HCT116 (cell line): ENCODE data around the gene EGR4. TPM values are rescaled to one million over a fixed set of nuclear protein-coding genes. Genes with fewer than 3 reads are reported as not detected.

Source experiments
- ATAC-seq: fragments of 200-7000 bp; cut with Tn5 transposase; 2 replicates; pipeline ENCODE4 v1.9.1; 2020; ENCODE audit warnings: mild to moderate bottlenecking, moderate library complexity
- BruUV-seq: library from RNA; stranded (reverse); fragments of 400-500 nt; replicated peaks from 2 replicates; lab custom pipeline; 2021; lab: Mats Ljungman, UMichigan
- CTCF ChIA-PET: fragments of 300-600 bp; sonication (Branson Sonifier 250); formaldehyde crosslinking; loops from one replicate; lab custom pipeline; 2021; ENCODE audit warnings: antibody characterized with exemption; lab: Charles Lee
- POLR2A ChIA-PET: fragments of 300-600, 350-600 bp; sonication (Branson Sonifier 250); formaldehyde crosslinking; loops from one replicate; lab custom pipeline; 2021; ENCODE audit warnings: antibody characterized with exemption; lab: Charles Lee
- RAD21 ChIA-PET, 2 experiments: fragments of 300-600 bp; sonication (Branson Sonifier 250); formaldehyde crosslinking; loops; one replicate each; lab custom pipeline; 2023; ENCODE audit warnings: low total read pairs in 2 of 2; ENCODE audit not compliant: uncharacterized antibody in 2 of 2, unreplicated experiment in 2 of 2, low non-redundant PET in 1 of 2; lab: Charles Lee
- DNase-seq: peaks from one replicate; pipeline ENCODE4 v3.0.0-alpha.2; 2010; ENCODE audit warnings: low read depth, low spot score
- H2AFZ ChIP-seq: fragments of 200-600 bp; shearing (Covaris generic), sonication (generic); 2 replicates; pipeline ENCODE4 v1.6.1; 2017; ENCODE audit warnings: low read depth, mixed run types, mixed read lengths, antibody characterized with exemption, low read length; ENCODE audit not compliant: poor library complexity, severe bottlenecking
- H3K27ac ChIP-seq: 2 replicates; pipeline ENCODE4 v1.5.1; 2012; ENCODE audit warnings: low read depth, low read length
- H3K27me3 ChIP-seq: fragments of 200-600 bp; sonication (generic); 2 replicates; pipeline ENCODE4 v1.6.1; 2016; ENCODE audit warnings: mixed run types, low read length, mixed read lengths; ENCODE audit not compliant: insufficient read depth
- H3K36me3 ChIP-seq, 2 experiments: fragments of 200-500 bp in 1 of 2; fragments of 200-600 bp in 1 of 2; sonication (Bioruptor generic) in 1 of 2; sonication (generic) in 1 of 2; 2 replicates each; pipeline versions ENCODE4 v1.5.1 to v1.6.1; 2014 to 2016; ENCODE audit warnings: low read length in 2 of 2, inconsistent platforms in 1 of 2, mixed read lengths in 1 of 2, mixed run types in 1 of 2; ENCODE audit not compliant: insufficient read depth in 2 of 2, control insufficient read depth in 1 of 2
- H3K4me1 ChIP-seq, 2 experiments: fragments of 200-600 bp in 1 of 2; sonication (generic) in 1 of 2; 2 replicates each; pipeline versions ENCODE4 v1.5.1 to v1.6.1; 2012 to 2017; ENCODE audit warnings: low read length in 2 of 2, inconsistent platforms in 1 of 2, mild to moderate bottlenecking in 1 of 2, mixed read lengths in 1 of 2, mixed run types in 1 of 2, moderate library complexity in 1 of 2; ENCODE audit not compliant: insufficient read depth in 2 of 2, control insufficient read depth in 1 of 2
- H3K4me2 ChIP-seq: fragments of 200-600 bp; sonication (generic); 2 replicates; pipeline ENCODE4 v1.6.1; 2017; ENCODE audit warnings: mixed run types, low read length, mixed read lengths
- H3K4me3 ChIP-seq, 2 experiments: fragments of 200-600 bp in 1 of 2; sonication (generic) in 1 of 2; replicated peaks in 1 of 2; 2 replicates each; pipeline ENCODE4 v1.5.1; 2011 to 2016; ENCODE audit warnings: low read length in 2 of 2, control low read depth in 1 of 2, low read depth in 1 of 2, mild to moderate bottlenecking in 1 of 2, mixed read lengths in 1 of 2, mixed run types in 1 of 2
- H3K79me2 ChIP-seq: fragments of 200-600 bp; sonication (generic); 2 replicates; pipeline ENCODE4 v1.6.1; 2017; ENCODE audit warnings: mild to moderate bottlenecking, mixed run types, low read length, moderate library complexity, mixed read lengths; ENCODE audit not compliant: insufficient read depth
- H3K9ac ChIP-seq: fragments of 200-600 bp; sonication (generic); 2 replicates; pipeline ENCODE4 v1.6.1; 2016; ENCODE audit warnings: low read length, mixed read lengths
- H3K9me2 ChIP-seq: fragments of 200-600 bp; sonication (generic), shearing (Covaris generic); 2 replicates; pipeline ENCODE4 v1.6.1; 2017; ENCODE audit warnings: mixed run types, mild to moderate bottlenecking, moderate library complexity; ENCODE audit not compliant: insufficient read depth
- H3K9me3 ChIP-seq, 2 experiments: fragments of 200-500 bp in 1 of 2; fragments of 200-600 bp in 1 of 2; sonication (Bioruptor generic) in 1 of 2; sonication (generic) in 1 of 2; 2 replicates each; pipeline ENCODE4 v1.6.1; 2014 to 2017; ENCODE audit warnings: low read length in 2 of 2, mixed read lengths in 2 of 2, inconsistent platforms in 1 of 2, low read depth in 1 of 2, mild to moderate bottlenecking in 1 of 2, mixed run types in 1 of 2, moderate library complexity in 1 of 2; ENCODE audit not compliant: control insufficient read depth in 1 of 2, insufficient read depth in 1 of 2
- H4K20me1 ChIP-seq: fragments of 200-600 bp; sonication (generic), shearing (Covaris generic); 2 replicates; pipeline ENCODE4 v1.6.1; 2017; ENCODE audit warnings: mixed run types, mild to moderate bottlenecking, moderate library complexity; ENCODE audit not compliant: insufficient read depth
- CBX3 ChIP-seq: IDR thresholded peaks from 2 replicates; pipeline ENCODE4 v1.6.1; 2012; ENCODE audit warnings: low read depth
- CEBPB ChIP-seq: IDR thresholded peaks from 2 replicates; pipeline ENCODE4 v1.6.1; 2012; ENCODE audit warnings: low read depth
- FOSL1 ChIP-seq: IDR thresholded peaks from 2 replicates; pipeline ENCODE4 v1.6.1; 2012; ENCODE audit warnings: low read depth
- POLR2A ChIP-seq: IDR thresholded peaks from 2 replicates; pipeline ENCODE4 v1.7.0; 2011; ENCODE audit warnings: borderline replicate concordance; ENCODE audit not compliant: insufficient read depth, insufficient read length; ENCODE audit errors: extremely low read depth
- POLR2AphosphoS5 ChIP-seq: IDR thresholded peaks from 2 replicates; pipeline ENCODE4 v1.6.1; 2011; ENCODE audit warnings: mild to moderate bottlenecking, low read depth, low read length, moderate library complexity
- RAD21 ChIP-seq: IDR thresholded peaks from 2 replicates; pipeline ENCODE4 v1.6.1; 2012; ENCODE audit warnings: low read depth, mild to moderate bottlenecking
- SIN3A ChIP-seq: IDR thresholded peaks from 2 replicates; pipeline ENCODE4 v1.6.1; 2012; ENCODE audit warnings: low read depth
- SRF ChIP-seq: IDR thresholded peaks from 2 replicates; pipeline ENCODE4 v1.6.1; 2012; ENCODE audit warnings: low read depth
- TCF7L2 ChIP-seq: IDR thresholded peaks from 2 replicates; pipeline ENCODE4 v1.7.0; 2011; ENCODE audit warnings: borderline replicate concordance, inconsistent platforms; ENCODE audit not compliant: insufficient read depth, insufficient read length; ENCODE audit errors: extremely low read depth
- YY1 ChIP-seq: IDR thresholded peaks from 2 replicates; pipeline ENCODE4 v1.6.1; 2011; ENCODE audit warnings: low read length, low read depth, moderate library complexity, mild to moderate bottlenecking; ENCODE audit not compliant: insufficient replicate concordance; ENCODE audit errors: extremely low read depth
- ZFX ChIP-seq: fragments of 450-650 bp; IDR thresholded peaks from 2 replicates; pipeline ENCODE4 v1.6.1; 2017
- intact Hi-C: fragments of 100-400 bp; cut with micrococcal nuclease; formaldehyde crosslinking; loops from 2 replicates; pipeline ENCODE4 v1.10.0; 2022
- total RNA-seq: library from RNA; stranded (reverse); gene quantifications from one replicate; pipeline ENCODE4 v1.2.1, GENCODE V29; 2021; ENCODE audit not compliant: unreplicated experiment
- TF ChIP-seq, protein P1 (sequence below): IDR thresholded peaks from 2 replicates; pipeline ENCODE4 v1.6.1; 2012
- TF ChIP-seq, protein P2 (sequence below): IDR thresholded peaks from 2 replicates; pipeline ENCODE4 v1.6.1; 2011; ENCODE audit warnings: mild to moderate bottlenecking, low read length, moderate library complexity; ENCODE audit not compliant: insufficient replicate concordance; ENCODE audit errors: extremely low read depth
- TF ChIP-seq, protein P3 (sequence below): IDR thresholded peaks from 2 replicates; pipeline ENCODE4 v1.6.1; 2012
- TF ChIP-seq, protein P4 (sequence below), 3 experiments: fragments of 200-600 bp in 1 of 3; sonication (generic) in 1 of 3; IDR thresholded peaks in 2 of 3; conservative IDR thresholded peaks in 1 of 3; 2 replicates each; pipeline ENCODE4 v1.5.1; 2012 to 2017; ENCODE audit warnings: low read depth in 2 of 3, low read length in 2 of 3, antibody characterized with exemption in 1 of 3, borderline replicate concordance in 1 of 3, control low read depth in 1 of 3, mild to moderate bottlenecking in 1 of 3, mixed read lengths in 1 of 3, mixed run types in 1 of 3, moderate library complexity in 1 of 3; ENCODE audit not compliant: insufficient read depth in 1 of 3

Gene EGR4
- total RNA-seq, 1 experiment from 2014 or later = 0.37 TPM

DNA sequence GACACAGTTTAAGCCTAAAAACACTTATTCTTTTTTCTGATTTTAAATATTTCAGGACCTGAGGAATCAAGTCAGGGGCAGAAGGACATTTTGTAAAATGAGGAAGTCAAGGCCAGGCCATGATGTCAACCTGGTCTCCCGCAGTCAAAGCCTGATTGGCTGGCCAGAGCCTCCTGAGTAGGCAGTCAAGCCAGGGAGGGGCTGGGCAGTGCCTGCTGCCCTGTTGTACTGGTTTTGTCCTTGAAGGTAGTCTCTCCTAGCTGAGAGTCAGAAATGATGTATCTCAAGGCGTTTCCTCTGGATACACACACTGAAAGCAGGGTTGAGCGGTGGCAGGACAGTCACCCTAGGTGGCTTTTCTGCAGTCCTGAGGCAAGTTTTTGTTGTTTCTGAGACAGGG, 39.4 kb downstream of the EGR4 start:
- Histone ChIP-seq H3K79me2 (peaks cover 10% of the 10 kb centered on the region; the same call in 1 of the 2 replicates), H3K4me3 (no peak overlapping the region), H3K27me3 (no peaks in the 10 kb centered on the region), H3K9me3 (no peaks in the 10 kb centered on the region), H3K36me3 (peaks cover 37 to 38% of the 10 kb centered on the region in 2 experiments; a peak in 3 of 4 replicates), H3K27ac (peak overlapping the region; percentile 10; the same call in 1 of the 2 replicates), H2AFZ (no peak overlapping the region), H3K4me1 (no peaks in the 10 kb centered on the region), H3K4me2 (no peak overlapping the region), H3K9me2 (no peaks in the 10 kb centered on the region), H3K9ac (no peak overlapping the region), H4K20me1 (no peaks in the 10 kb centered on the region; the same call in 1 of the 2 replicates)
- DNase-seq (no peak), ATAC-seq (peak; percentile 38)
- intact Hi-C loops = no loop called here
- no TSS peak for BruUV-seq
- ChIA-PET CTCF (no interaction called here), RAD21 (no interaction called here), POLR2A (interaction anchor here (1.2 to 1.3 kb wide), 2 partner anchors 9 kb away, joined by 3 read pairs; no protein-coding TSS in a partner anchor)
- TF ChIP-seq POLR2AphosphoS5 = 0 out of 2 replicates have a peak, but pooled peaks have one; percentile 1
- no peak for TF ChIP-seq POLR2A

DNA sequence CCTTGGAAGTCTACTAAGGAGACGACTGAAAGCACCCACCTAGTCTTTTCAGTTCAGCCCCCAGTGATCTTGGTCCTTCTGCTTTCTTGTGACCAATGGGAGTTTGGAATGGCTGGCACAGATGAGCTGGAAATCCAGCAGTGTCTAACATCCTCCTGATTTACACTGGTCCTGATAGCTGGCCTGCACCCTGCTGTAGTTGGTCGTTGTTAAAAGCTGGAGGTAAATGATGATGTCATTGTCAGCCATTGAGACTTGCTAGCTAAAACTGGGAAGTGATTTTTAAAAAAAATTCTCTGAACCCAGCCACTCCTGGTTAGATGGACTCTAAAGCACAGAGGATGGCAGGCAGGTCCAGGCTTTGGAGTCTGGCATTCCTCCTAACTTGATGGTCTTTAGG, 39.9 kb downstream of the EGR4 start:
- no peak for DNase-seq
- H3K36me3 ChIP-seq = peaks cover 40 to 43% of the 10 kb centered on the region in 2 experiments; a peak in 3 of 4 replicates
- no peak overlapping the region for H3K4me3 ChIP-seq
- RAD21 ChIA-PET = no interaction called here
- H3K9me2 ChIP-seq = no peaks in the 10 kb centered on the region
- intact Hi-C loops = no loop called here
- H3K79me2 ChIP-seq = peaks cover 14% of the 10 kb centered on the region; the same call in 1 of the 2 replicates
- no peak for ATAC-seq
- no peaks in the 10 kb centered on the region; the same call in 1 of the 2 replicates for H4K20me1 ChIP-seq
- no peak overlapping the region for H3K4me2 ChIP-seq
- no peak overlapping the region for H3K9ac ChIP-seq
- CTCF ChIA-PET = no interaction called here
- no TSS peak for BruUV-seq
- POLR2A ChIA-PET = interaction anchor here (1.2 to 1.3 kb wide), 2 partner anchors 9 to 10 kb away, joined by 3 read pairs; no protein-coding TSS in a partner anchor
- H3K27ac ChIP-seq = no peak overlapping the region
- no peaks in the 10 kb centered on the region for H3K27me3 ChIP-seq
- H2AFZ ChIP-seq = no peak overlapping the region
- no peaks in the 10 kb centered on the region for H3K4me1 ChIP-seq
- H3K9me3 ChIP-seq = no peaks in the 10 kb centered on the region
- TF ChIP-seq FOSL1 (no peak), RAD21 (no peak), POLR2A (no peak), CEBPB (no peak), SIN3A (no peak), YY1 (no peak), TCF7L2 (no peak), POLR2AphosphoS5 (no peak), SRF (no peak), CBX3 (no peak), ZFX (no peak)
- TF ChIP-seq, protein P1, sequence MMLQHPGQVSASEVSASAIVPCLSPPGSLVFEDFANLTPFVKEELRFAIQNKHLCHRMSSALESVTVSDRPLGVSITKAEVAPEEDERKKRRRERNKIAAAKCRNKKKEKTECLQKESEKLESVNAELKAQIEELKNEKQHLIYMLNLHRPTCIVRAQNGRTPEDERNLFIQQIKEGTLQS = no peak
- TF ChIP-seq, protein P2, sequence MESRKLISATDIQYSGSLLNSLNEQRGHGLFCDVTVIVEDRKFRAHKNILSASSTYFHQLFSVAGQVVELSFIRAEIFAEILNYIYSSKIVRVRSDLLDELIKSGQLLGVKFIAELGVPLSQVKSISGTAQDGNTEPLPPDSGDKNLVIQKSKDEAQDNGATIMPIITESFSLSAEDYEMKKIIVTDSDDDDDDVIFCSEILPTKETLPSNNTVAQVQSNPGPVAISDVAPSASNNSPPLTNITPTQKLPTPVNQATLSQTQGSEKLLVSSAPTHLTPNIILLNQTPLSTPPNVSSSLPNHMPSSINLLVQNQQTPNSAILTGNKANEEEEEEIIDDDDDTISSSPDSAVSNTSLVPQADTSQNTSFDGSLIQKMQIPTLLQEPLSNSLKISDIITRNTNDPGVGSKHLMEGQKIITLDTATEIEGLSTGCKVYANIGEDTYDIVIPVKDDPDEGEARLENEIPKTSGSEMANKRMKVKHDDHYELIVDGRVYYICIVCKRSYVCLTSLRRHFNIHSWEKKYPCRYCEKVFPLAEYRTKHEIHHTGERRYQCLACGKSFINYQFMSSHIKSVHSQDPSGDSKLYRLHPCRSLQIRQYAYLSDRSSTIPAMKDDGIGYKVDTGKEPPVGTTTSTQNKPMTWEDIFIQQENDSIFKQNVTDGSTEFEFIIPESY = no peak
- TF ChIP-seq, protein P3, sequence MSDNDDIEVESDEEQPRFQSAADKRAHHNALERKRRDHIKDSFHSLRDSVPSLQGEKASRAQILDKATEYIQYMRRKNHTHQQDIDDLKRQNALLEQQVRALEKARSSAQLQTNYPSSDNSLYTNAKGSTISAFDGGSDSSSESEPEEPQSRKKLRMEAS = no peak
- TF ChIP-seq, protein P4, sequence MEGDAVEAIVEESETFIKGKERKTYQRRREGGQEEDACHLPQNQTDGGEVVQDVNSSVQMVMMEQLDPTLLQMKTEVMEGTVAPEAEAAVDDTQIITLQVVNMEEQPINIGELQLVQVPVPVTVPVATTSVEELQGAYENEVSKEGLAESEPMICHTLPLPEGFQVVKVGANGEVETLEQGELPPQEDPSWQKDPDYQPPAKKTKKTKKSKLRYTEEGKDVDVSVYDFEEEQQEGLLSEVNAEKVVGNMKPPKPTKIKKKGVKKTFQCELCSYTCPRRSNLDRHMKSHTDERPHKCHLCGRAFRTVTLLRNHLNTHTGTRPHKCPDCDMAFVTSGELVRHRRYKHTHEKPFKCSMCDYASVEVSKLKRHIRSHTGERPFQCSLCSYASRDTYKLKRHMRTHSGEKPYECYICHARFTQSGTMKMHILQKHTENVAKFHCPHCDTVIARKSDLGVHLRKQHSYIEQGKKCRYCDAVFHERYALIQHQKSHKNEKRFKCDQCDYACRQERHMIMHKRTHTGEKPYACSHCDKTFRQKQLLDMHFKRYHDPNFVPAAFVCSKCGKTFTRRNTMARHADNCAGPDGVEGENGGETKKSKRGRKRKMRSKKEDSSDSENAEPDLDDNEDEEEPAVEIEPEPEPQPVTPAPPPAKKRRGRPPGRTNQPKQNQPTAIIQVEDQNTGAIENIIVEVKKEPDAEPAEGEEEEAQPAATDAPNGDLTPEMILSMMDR (IDR thresholded peaks at IDR 0.05 in 2 of 3, conservative IDR thresholded peaks at IDR 0.05 in 1 of 3; ENCODE audit: borderline replicate concordance in 1 of 3, insufficient read depth in 1 of 3, low read depth in 2 of 3, low read length in 2 of 3) = no peak
